ENCODE data around the gene GDPGP1. TPM values are rescaled to one million over a fixed set of nuclear protein-coding genes. Genes with fewer than 3 reads are reported as not detected.
A peak's percentile ranks its signal among the peaks of the same experiment; 100 is the strongest.

GDPGP1 gene
- total and polyA plus RNA-seq, 9 of the 15 experiments (the other 6 are each of a cell fraction or from before 2014, with no cell fraction given) = 0.78 to 6.1 (median 2.8) TPM

DNA sequence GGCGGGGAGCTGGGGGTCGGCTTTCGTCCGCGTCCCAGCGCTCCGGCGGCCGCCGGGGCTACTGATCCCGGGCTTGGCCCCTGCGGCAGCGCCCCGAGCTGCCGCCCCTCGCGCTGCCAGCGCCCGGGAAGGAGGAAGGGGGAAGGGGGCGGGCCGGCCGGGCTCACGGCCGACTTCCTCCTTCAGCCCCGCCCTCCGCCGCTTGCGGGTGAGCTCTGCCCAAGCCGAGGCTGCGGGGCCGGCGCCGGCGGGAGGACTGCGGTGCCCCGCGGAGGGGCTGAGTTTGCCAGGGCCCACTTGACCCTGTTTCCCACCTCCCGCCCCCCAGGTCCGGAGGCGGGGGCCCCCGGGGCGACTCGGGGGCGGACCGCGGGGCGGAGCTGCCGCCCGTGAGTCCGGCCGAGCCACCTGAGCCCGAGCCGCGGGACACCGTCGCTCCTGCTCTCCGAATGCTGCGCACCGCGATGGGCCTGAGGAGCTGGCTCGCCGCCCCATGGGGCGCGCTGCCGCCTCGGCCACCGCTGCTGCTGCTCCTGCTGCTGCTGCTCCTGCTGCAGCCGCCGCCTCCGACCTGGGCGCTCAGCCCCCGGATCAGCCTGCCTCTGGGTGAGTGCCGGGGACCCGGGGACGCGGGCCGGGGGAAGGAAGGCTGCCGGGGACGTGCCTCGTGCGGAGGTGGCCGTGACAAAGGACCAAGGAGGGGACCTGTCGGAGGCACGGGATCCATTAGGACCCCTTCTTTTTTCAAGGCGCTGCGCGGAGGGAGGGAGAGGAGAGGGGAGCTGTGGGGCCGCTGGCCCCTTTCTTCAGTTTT lies 32.7 kb upstream of the GDPGP1 start, which contains the start of gene SEMA4B (continued):
- TF ChIP-seq, protein P1, sequence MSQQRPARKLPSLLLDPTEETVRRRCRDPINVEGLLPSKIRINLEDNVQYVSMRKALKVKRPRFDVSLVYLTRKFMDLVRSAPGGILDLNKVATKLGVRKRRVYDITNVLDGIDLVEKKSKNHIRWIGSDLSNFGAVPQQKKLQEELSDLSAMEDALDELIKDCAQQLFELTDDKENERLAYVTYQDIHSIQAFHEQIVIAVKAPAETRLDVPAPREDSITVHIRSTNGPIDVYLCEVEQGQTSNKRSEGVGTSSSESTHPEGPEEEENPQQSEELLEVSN (IDR thresholded peaks at IDR 0.05; ENCODE audit: borderline replicate concordance in 1 of 2, extremely low read depth in 1 of 2, insufficient read depth in 1 of 2, insufficient read length in 1 of 2, low read depth in 1 of 2, low read length in 1 of 2, poor library complexity in 1 of 2, severe bottlenecking in 1 of 2) = peak in 1 of 2 experiments; percentile 26
- TF ChIP-seq TEAD1 (CRISPR knock-in tag; IDR thresholded peaks at IDR 0.05) (peak in 1 of 2 experiments; percentile 38; a peak in 1 of 4 replicates), ZBTB1 (CRISPR knock-in tag; IDR thresholded peaks at IDR 0.05; ENCODE audit: borderline replicate concordance, low read depth) (peak; percentile 9; the same call in 1 of the 2 replicates), BDP1 (IDR thresholded peaks at IDR 0.05; ENCODE audit: insufficient read depth, insufficient read length) (no peak), TCF7 (IDR thresholded peaks at IDR 0.05; ENCODE audit: borderline replicate concordance) (no peak), CXXC5 (CRISPR knock-in tag; IDR thresholded peaks at IDR 0.05) (peak; percentile 72), NRF1 (conservative IDR thresholded peaks at IDR 0.05 in 1 of 2, IDR thresholded peaks at IDR 0.05 in 1 of 2) (peak; percentile 66 to 68; a peak in 3 of 4 replicates), SPI1 (IDR thresholded peaks at IDR 0.05; ENCODE audit: borderline replicate concordance, low read depth, low read length) (peak; percentile 65; the same call in 1 of the 2 replicates), L3MBTL2 (IDR thresholded peaks at IDR 0.05) (0 out of 2 replicates have a peak, but pooled peaks have one; percentile 22), EGR1 (conservative IDR thresholded peaks at IDR 0.05) (0 out of 2 replicates have a peak, but pooled peaks have one; percentile 39), ETV6 (IDR thresholded peaks at IDR 0.05; ENCODE audit: borderline replicate concordance in 1 of 2, low read depth in 2 of 2, low read length in 1 of 2) (no peak), ETV6 (CRISPR knock-in tag; IDR thresholded peaks at IDR 0.05; ENCODE audit: borderline replicate concordance) (no peak), FOXA3 (CRISPR knock-in tag; conservative IDR thresholded peaks at IDR 0.05 in 1 of 2, IDR thresholded peaks at IDR 0.05 in 1 of 2) (0 out of 4 replicates have a peak, but pooled peaks of 1 of the 2 experiments have one; percentile 19), POLR2AphosphoS5 (IDR thresholded peaks at IDR 0.05; ENCODE audit: control insufficient read depth, insufficient read depth, low read depth, low read length) (0 out of 2 replicates have a peak, but pooled peaks have one; percentile 21), ELF2 (CRISPR knock-in tag; IDR thresholded peaks at IDR 0.05) (peak; percentile 33; the same call in 1 of the 2 replicates), JUN (IDR thresholded peaks at IDR 0.05; ENCODE audit: borderline replicate concordance, low read depth, low read length) (no peak), JUN (CRISPR knock-in tag; IDR thresholded peaks at IDR 0.05; ENCODE audit: borderline replicate concordance) (peak; percentile 74; the same call in 1 of the 2 replicates), DPF2 (IDR thresholded peaks at IDR 0.05) (no peak), CHCHD3 (CRISPR knock-in tag; IDR thresholded peaks at IDR 0.05) (no peak), ZNF282 (CRISPR knock-in tag; IDR thresholded peaks at IDR 0.05) (no peak), ATF4 (CRISPR knock-in tag; IDR thresholded peaks at IDR 0.05) (no peak), PRPF4 (IDR thresholded peaks at IDR 0.05; ENCODE audit: insufficient read depth, low read depth, low read length, poor library complexity, severe bottlenecking) (no peak), KAT7 (CRISPR knock-in tag; IDR thresholded peaks at IDR 0.05; ENCODE audit: borderline replicate concordance) (peak; percentile 12; the same call in 1 of the 2 replicates)
- TF ChIP-seq, protein P2, sequence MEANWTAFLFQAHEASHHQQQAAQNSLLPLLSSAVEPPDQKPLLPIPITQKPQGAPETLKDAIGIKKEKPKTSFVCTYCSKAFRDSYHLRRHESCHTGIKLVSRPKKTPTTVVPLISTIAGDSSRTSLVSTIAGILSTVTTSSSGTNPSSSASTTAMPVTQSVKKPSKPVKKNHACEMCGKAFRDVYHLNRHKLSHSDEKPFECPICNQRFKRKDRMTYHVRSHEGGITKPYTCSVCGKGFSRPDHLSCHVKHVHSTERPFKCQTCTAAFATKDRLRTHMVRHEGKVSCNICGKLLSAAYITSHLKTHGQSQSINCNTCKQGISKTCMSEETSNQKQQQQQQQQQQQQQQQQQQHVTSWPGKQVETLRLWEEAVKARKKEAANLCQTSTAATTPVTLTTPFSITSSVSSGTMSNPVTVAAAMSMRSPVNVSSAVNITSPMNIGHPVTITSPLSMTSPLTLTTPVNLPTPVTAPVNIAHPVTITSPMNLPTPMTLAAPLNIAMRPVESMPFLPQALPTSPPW (CRISPR knock-in tag; IDR thresholded peaks at IDR 0.05) = peak; percentile 75

Measured in K562 (cell line).